Subcutaneous preadipocyte (primary cell): Measurements from ENCODE around the gene RPL36A. TPM values are rescaled to one million over a fixed set of nuclear protein-coding genes. Genes with fewer than 3 reads are reported as not detected.

ENCODE experiments used
- total RNA-seq: library from RNA; depleted of rRNA; stranded (reverse); fragments of >200 nt; gene quantifications from 2 replicates; pipeline ENCODE4 v1.2.3, GENCODE V29; 2012

The RPL36A gene
- 145 and 219 TPM in 2 replicates for total RNA-seq

GRCh38 chrX:101390664-101391525, at the start of gene RPL36A:
Gene RPL36A, plus strand, starts transcription at chrX:101391011. Its CDS starts 33 bp downstream, at chrX:101391044.

DNA sequence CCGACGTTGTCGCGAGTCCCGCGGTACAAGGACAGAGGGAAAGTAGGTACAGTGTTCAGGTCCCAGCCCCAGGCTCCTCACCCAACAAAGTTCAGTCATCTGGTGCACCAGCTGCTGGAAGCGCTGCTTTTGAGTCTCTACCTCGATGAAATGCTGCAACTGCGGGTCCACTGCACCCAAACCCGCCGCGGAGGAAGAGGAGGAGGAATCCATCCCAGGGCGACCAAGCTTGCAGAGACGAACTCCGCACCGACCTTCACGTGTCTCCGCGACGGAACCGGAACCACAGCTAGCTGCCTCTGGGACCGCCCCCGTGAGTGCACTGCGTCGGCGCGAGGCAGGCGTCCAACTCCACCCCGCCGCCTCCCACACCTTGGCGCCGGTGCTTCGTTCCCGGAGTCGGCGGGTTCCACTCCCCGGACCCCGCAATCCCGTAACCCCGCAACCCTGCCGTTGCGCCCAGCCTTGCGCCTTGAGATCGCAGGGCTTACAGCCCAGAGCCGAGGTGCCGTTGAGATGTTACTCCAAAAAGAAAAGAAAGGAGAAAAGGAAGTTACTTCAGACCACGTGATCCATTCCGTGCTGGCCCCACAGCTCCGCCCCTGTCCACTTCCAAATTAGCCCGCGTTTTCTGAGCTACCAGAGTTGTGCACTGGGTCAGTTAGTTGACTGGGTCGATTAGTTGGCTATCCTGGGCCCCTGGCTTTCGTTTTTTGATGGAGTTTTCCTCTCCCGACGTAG, 42.2 kb upstream of the RPL36A start, which contains the start of gene TIMM8A:
Gene TIMM8A, minus strand, starts transcription at position 291 of the 741 bp plus-strand sequence. Its CDS starts 78 bp downstream, at position 213.

DNA sequence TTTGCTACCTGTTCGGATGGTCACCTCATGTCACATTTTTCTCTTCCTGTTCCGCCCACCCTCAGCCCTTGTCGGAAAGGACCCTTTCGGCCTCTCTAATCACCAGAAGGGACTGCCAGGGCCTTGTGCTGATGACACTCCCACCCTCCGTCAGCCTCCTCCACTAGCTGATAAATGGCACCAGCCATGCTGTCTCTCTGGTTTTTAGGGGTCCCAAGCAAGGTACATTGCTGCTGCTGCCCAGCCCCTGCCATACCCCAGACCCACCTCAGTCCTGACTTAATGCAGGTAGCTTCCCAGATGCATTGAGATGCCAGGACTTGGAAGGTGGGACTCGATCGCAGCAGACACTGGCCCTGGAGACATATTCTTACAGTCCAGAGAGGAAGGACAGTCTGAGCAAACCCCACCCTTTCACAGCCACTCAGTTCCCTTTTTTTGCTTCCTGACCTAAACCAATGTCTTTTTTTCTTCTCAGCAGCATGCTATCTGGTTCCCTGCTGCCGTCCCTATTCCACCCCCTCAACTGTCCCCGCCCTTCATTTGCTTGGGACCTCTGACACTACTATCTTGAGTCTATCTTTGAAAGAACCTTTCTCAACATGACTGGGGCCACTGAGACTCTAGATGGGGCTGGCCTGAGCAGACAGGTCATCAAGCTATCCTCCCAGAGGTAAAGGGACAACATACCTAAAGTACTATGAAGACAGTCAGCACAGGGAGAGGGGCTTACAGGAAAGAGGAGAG, 4.8 kb upstream of the RPL36A start, which contains the start of gene BTK:
Gene BTK, minus strand, starts transcription at position 397 of the 747 bp plus-strand sequence. CDS start 10,907 bp downstream, outside the sequence.

DNA sequence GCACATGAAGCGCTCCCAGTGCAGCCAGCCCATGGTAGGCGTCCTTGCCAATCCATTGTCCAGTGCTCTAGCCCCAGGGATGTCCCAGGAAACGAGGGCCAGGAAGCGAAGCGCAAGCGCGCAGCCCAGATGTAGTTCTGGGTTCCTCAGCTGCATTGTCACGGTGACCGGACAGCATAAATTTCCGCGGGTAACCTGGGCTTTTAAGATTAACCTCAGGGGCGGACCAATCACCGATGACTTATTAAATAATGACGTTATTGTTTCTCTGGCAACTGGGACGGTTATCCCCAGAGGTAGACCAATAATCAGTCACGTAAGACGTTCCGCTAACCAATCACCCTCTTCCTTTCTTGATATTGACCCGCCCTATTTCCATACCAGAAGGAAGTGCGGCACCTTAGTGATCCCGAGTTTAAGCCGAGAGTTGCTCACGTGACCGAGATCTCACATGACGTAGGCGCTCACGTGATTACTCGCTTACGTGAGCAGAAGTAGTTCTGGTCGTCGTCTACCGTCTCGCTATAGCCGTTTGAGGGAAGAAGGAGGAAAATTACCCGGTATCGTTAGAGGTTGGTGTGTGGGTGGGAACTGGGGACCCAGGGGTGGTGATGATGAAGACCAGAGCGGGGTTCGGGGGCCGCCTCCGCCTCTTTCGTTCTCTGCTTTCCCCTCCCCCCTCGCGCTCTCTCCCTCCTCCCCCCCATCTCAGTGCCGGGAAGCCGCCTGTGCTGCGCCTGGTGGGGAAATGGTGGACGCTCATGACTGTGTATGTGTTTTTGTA, 17.1 kb downstream of the RPL36A start, which contains the start of the genes GLA and HNRNPH2:
Gene GLA, minus strand, starts transcription at position 178 of the 784 bp plus-strand sequence. Its CDS starts 22 bp downstream, at position 156.
Gene HNRNPH2, plus strand, starts transcription at position 475 of the 784 bp plus-strand sequence. CDS start 3,767 bp downstream, outside the sequence.

Other genes starting within 250 kb of the RPL36A start
- under 0.01 and 0.20 TPM in 2 replicates for gene DRP2, start 171.2 kb upstream of the RPL36A start, total RNA-seq
- gene TAF7L, start 99.7 kb upstream of the RPL36A start, total RNA-seq: 0.37 and 0.39 TPM in 2 replicates
- 5.5 TPM in 2 replicates for gene TIMM8A, start 42.3 kb upstream of the RPL36A start, total RNA-seq
- gene BTK, start 4.8 kb upstream of the RPL36A start, total RNA-seq: not detected in 2 replicates
- 23.9 and 24.4 TPM in 2 replicates for gene GLA, start 16.9 kb downstream of the RPL36A start, total RNA-seq
- 46.5 and 47.8 TPM in 2 replicates for gene HNRNPH2, start 17.2 kb downstream of the RPL36A start, total RNA-seq
- gene ARMCX4, start 94.4 kb downstream of the RPL36A start, total RNA-seq: 3.1 and 3.3 TPM in 2 replicates
- 55.9 and 57.0 TPM in 2 replicates for gene ARMCX1, start 159.5 kb downstream of the RPL36A start, total RNA-seq
- gene ARMCX6, start 227.0 kb downstream of the RPL36A start, total RNA-seq: 11.8 and 13.5 TPM in 2 replicates
- 34.2 and 41.2 TPM in 2 replicates for gene ARMCX3, start 232.1 kb downstream of the RPL36A start, total RNA-seq